Measurements from ENCODE around the gene LGR6. TPM values are rescaled to one million over a fixed set of nuclear protein-coding genes. Genes with fewer than 3 reads are reported as not detected.

The LGR6 gene
- total and polyA plus RNA-seq, 10 of the 15 experiments (the other 5 are each of a cell fraction or from before 2014, with no cell fraction given), result not detected

DNA sequence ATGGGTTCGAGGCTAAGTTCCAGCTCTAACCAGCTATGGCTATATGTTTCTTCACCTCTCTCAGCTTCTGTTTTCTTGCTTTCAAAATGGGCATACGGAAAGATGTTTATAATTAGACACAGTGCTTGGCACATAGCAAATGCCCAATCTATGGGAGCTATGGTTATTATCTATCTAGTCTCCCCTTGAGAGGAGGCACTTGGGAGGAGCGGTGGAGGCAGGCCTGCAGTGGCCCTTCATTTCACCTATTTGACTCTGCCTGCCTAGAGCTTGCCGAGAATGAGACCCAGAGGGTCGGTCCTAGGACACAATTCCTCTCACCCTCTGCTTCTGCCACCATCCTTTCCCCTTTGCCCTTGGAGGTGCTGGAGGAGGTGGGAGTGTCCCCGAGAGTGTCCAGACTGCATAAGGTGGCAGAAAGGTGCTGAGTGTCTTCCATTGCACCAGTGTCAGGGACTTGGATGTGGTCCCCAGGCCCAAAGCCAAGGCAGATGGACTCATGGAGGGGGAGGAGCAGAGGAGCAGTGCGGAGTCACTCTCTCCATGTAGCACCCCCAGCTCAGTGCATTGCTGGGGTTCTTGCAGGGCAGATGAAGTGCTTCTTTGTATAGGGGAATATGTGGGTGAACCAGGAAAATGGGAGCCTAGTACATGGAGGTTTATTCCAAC, 9.0 kb downstream of the LGR6 start:
- Histone ChIP-seq H3K36me3 (ENCODE audit: control insufficient read depth in 2 of 2, insufficient read depth in 2 of 2, low read length in 1 of 2) (no peaks in the 10 kb centered on the region), H3K4me3 (no peak overlapping the region), H3K9me3 (replicated peaks; ENCODE audit: control insufficient read depth, insufficient read depth, low read length) (no peaks in the 10 kb centered on the region), H3K4me1 (ENCODE audit: control insufficient read depth, insufficient read depth, low read length) (no peaks in the 10 kb centered on the region), H3K79me2 (ENCODE audit: control insufficient read depth, insufficient read depth, low read length) (no peaks in the 10 kb centered on the region), H4K20me1 (ENCODE audit: control insufficient read depth, insufficient read depth) (no peaks in the 10 kb centered on the region), H3K9ac (ENCODE audit: control insufficient read depth, insufficient read depth, low read length) (no peak overlapping the region), H3K4me2 (ENCODE audit: control insufficient read depth, insufficient read depth) (no peak overlapping the region), H3K27me3 (replicated peaks in 1 of 2; ENCODE audit: control insufficient read depth in 2 of 2, insufficient read depth in 2 of 2, low read length in 1 of 2) (peaks cover 2 to 3% of the 10 kb centered on the region in 2 experiments; a peak in 2 of 4 replicates), H2AFZ (ENCODE audit: control insufficient read depth, low read depth, low read length) (no peak overlapping the region), H3K27ac (ENCODE audit: control insufficient read depth, insufficient read depth) (no peak overlapping the region)
- ATAC-seq (0 out of 3 replicates have a peak, but pooled peaks have one; percentile 22), DNase-seq (ENCODE audit: low read depth, low spot score) (no peak), FAIRE-seq (no peak)
- BruUV-seq (replicated peaks), result no TSS peak
- ChIA-PET RAD21 (ENCODE audit: unreplicated experiment) (interaction anchor here (1.1 kb wide), 1 partner anchor 10 kb away, joined by 3 read pairs; no protein-coding TSS in a partner anchor), CTCF (interaction anchor here (2.0 kb wide), 1 partner anchor 10 kb away, joined by 9 read pairs; the partner anchor contains the start of gene LGR6), POLR2A (no interaction called here), SMC1A (ENCODE audit: uncharacterized antibody, unreplicated experiment) (interaction anchor here (0.6 to 1.1 kb wide), 2 partner anchors 36 to 117 kb away, joined by 3 to 4 read pairs; no protein-coding TSS in a partner anchor)
- in situ Hi-C loops (cut with MboI), result no loop called here
- 64% methylated on average over 7 of the region's 7 CpGs for WGBS (ENCODE audit: insufficient coverage, insufficient replicate concordance, low lambda C conversion rate, missing lambda C conversion rate)
- TF ChIP-seq TCF7 (IDR thresholded peaks at IDR 0.05; ENCODE audit: borderline replicate concordance), result no peak
- TF ChIP-seq ETV6 (conservative IDR thresholded peaks at IDR 0.05 in 1 of 2, IDR thresholded peaks at IDR 0.05 in 1 of 2; ENCODE audit: borderline replicate concordance in 1 of 2, low read depth in 1 of 2), result no peak
- intact Hi-C loops (cut with micrococcal nuclease; ENCODE audit: unreplicated experiment), result no loop called here

DNA sequence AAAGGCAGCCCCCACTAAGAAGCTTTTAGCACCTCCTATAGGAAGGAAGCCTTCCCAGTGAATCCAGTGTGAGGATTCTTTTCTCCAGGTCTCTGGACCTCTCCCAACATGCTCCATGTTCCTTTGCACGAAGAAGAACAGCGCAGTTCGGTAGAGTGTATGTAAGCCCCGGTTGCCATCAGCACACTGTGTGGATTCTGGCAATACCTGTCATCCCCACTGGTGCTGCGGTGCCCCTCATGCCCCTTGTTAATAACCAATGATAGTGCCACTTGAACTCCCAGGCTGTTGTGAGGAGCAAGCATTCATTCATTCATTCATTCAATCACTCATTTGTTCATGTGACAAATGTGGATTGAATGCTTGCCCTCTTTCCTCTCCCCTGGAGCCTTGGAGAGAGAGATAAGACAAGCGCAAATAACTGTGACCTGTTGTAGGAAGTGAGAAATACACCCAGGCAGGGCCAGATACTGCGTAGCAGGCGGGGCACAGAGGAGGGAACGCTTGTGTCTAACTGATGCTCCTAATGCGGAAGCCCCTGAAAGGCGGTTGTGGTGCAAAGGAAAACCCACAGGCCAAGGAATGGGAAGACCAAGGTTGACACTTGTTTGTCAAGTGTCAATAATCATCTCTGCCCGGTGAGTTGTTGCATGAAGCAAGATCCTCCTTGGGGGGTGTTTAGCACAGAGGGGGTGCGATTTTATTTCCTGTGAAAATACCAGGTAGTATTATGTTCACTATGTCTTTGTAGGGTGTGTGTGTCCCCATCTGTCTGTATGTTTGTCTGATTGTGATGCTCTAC, 9.8 kb downstream of the LGR6 start:
- WGBS (ENCODE audit: insufficient coverage, insufficient replicate concordance, low lambda C conversion rate, missing lambda C conversion rate), result 30% methylated on average over 13 of the region's 13 CpGs
- BruUV-seq (replicated peaks), result no TSS peak
- RAD21 ChIA-PET (ENCODE audit: unreplicated experiment), result interaction anchor here (1.1 kb wide), 1 partner anchor 11 kb away, joined by 3 read pairs; no protein-coding TSS in a partner anchor
- no peaks in the 10 kb centered on the region for H3K79me2 ChIP-seq (ENCODE audit: control insufficient read depth, insufficient read depth, low read length)
- H4K20me1 ChIP-seq (ENCODE audit: control insufficient read depth, insufficient read depth), result no peaks in the 10 kb centered on the region
- in situ Hi-C loops (cut with MboI) (no loop called here), intact Hi-C loops (cut with micrococcal nuclease; ENCODE audit: unreplicated experiment) (no loop called here)
- peaks cover 0 to 3% of the 10 kb centered on the region in 2 experiments; a peak in 1 of 4 replicates for H3K27me3 ChIP-seq (replicated peaks in 1 of 2; ENCODE audit: control insufficient read depth in 2 of 2, insufficient read depth in 2 of 2, low read length in 1 of 2)
- no peak overlapping the region for H2AFZ ChIP-seq (ENCODE audit: control insufficient read depth, low read depth, low read length)
- no peak for TF ChIP-seq IKZF2 (IDR thresholded peaks at IDR 0.05)
- 0 out of 2 replicates have a peak, but pooled peaks have one; percentile 12 for TF ChIP-seq ZNF24 (IDR thresholded peaks at IDR 0.05)
- CTCF ChIA-PET, result interaction anchor here (2.0 kb wide), 1 partner anchor 10 kb away, joined by 9 read pairs; the partner anchor contains the start of gene LGR6
- FAIRE-seq (no peak), DNase-seq (ENCODE audit: low read depth, low spot score) (no peak), ATAC-seq (peak; percentile 66)
- SMC1A ChIA-PET (ENCODE audit: uncharacterized antibody, unreplicated experiment), result no interaction called here
- H3K4me2 ChIP-seq (ENCODE audit: control insufficient read depth, insufficient read depth), result no peak overlapping the region
- no peaks in the 10 kb centered on the region for H3K9me3 ChIP-seq (replicated peaks; ENCODE audit: control insufficient read depth, insufficient read depth, low read length)
- H3K36me3 ChIP-seq (ENCODE audit: control insufficient read depth in 2 of 2, insufficient read depth in 2 of 2, low read length in 1 of 2), result no peaks in the 10 kb centered on the region
- no peaks in the 10 kb centered on the region for H3K4me1 ChIP-seq (ENCODE audit: control insufficient read depth, insufficient read depth, low read length)
- H3K9ac ChIP-seq (ENCODE audit: control insufficient read depth, insufficient read depth, low read length), result no peak overlapping the region
- no peak overlapping the region for H3K4me3 ChIP-seq
- POLR2A ChIA-PET, result no interaction called here
- H3K27ac ChIP-seq (ENCODE audit: control insufficient read depth, insufficient read depth), result no peak overlapping the region
